Loucy (cell line): ENCODE results near the gene SCN7A.

Source experiments
- H2AFZ ChIP-seq: fragments of 200-600 bp; sonication (generic); 2 replicates; pipeline ENCODE4 v1.6.0; 2016; ENCODE audit warnings: antibody characterized with exemption, mild to moderate bottlenecking, low read length, moderate library complexity
- H3F3A ChIP-seq: fragments of 200-600 bp; 2 replicates; pipeline ENCODE4 v1.6.0; 2016; ENCODE audit warnings: antibody characterized with exemption, low read depth, mild to moderate bottlenecking
- H3K27me3 ChIP-seq: fragments of 200-600 bp; sonication (generic); 2 replicates; pipeline ENCODE4 v1.6.1; 2014; ENCODE audit warnings: low read length, mild to moderate bottlenecking; ENCODE audit not compliant: insufficient read depth, poor library complexity, severe bottlenecking
- H3K36me3 ChIP-seq: fragments of 200-600 bp; sonication (generic); 2 replicates; pipeline ENCODE4 v1.6.1; 2016; ENCODE audit warnings: low read length; ENCODE audit not compliant: insufficient read depth
- H3K4me1 ChIP-seq: fragments of 200-600 bp; sonication (generic); 2 replicates; pipeline ENCODE4 v1.5.1; 2014; ENCODE audit warnings: low read length, mild to moderate bottlenecking; ENCODE audit not compliant: insufficient read depth, poor library complexity, severe bottlenecking
- H3K4me2 ChIP-seq: fragments of 200-600 bp; sonication (generic); 2 replicates; pipeline ENCODE4 v1.6.0; 2014; ENCODE audit warnings: antibody characterized with exemption, low read length, low read depth, mild to moderate bottlenecking; ENCODE audit not compliant: poor library complexity, severe bottlenecking
- H3K4me3 ChIP-seq: fragments of 200-600 bp; sonication (generic); 2 replicates; pipeline ENCODE4 v1.5.1; 2014; ENCODE audit warnings: low read length, mild to moderate bottlenecking, mixed read lengths; ENCODE audit not compliant: poor library complexity, severe bottlenecking
- H3K79me2 ChIP-seq: fragments of 200-600 bp; sonication (generic); 2 replicates; pipeline ENCODE4 v1.6.1; 2014; ENCODE audit warnings: low read length; ENCODE audit not compliant: insufficient read depth
- H3K9ac ChIP-seq: fragments of 200-600 bp; sonication (generic); 2 replicates; pipeline ENCODE4 v1.6.0; 2014; ENCODE audit warnings: mild to moderate bottlenecking, low read depth, low read length, moderate library complexity; ENCODE audit not compliant: poor library complexity, severe bottlenecking
- H3K9me2 ChIP-seq: fragments of 200-600 bp; sonication (generic); replicated peaks from 2 replicates; pipeline ENCODE4 v1.6.1; 2016; ENCODE audit warnings: low read depth, low read length, mixed read lengths
- H3K9me3 ChIP-seq: fragments of 200-600 bp; sonication (generic); 2 replicates; pipeline ENCODE4 v1.6.1; 2014; ENCODE audit warnings: mild to moderate bottlenecking, antibody characterized with exemption, low read length, low read depth; ENCODE audit not compliant: insufficient read depth
- H4K20me1 ChIP-seq: fragments of 200-600 bp; sonication (generic); 2 replicates; pipeline ENCODE4 v1.6.0; 2014; ENCODE audit warnings: antibody characterized with exemption, low read length, mild to moderate bottlenecking; ENCODE audit not compliant: insufficient read depth, poor library complexity, severe bottlenecking
- EZH2phosphoT487 ChIP-seq: fragments of 200-600 bp; IDR thresholded peaks from 2 replicates; pipeline ENCODE4 v1.6.1; 2018; ENCODE audit warnings: antibody characterized with exemption, mild to moderate bottlenecking, moderate library complexity, borderline replicate concordance
- TF ChIP-seq, protein P1 (sequence below): fragments of 200-600 bp; sonication (generic); conservative IDR thresholded peaks from 2 replicates; pipeline ENCODE4 v1.5.1; 2014; ENCODE audit warnings: mild to moderate bottlenecking, antibody characterized with exemption, low read length

Gene SCN7A

DNA sequence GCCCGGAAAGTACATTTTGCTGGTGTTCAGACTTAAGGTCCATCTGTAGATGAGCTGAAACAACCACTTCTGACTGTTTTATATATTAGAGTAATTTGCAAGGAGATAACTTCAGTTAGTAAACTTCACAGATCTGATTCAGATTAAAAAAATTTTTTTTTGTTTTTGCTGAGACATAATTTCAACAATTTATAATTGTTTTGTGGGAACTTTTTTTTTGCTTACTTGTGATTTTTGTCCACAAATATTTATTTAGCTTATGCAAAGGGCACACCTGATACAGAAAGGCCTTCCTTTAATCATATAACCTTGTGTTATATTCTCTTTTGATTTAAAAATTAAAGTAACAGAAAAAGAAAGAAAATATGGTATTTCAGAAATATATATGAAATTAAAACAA is 108.7 kb downstream of the SCN7A start:
- Histone ChIP-seq H3K27me3 (no peaks in the 10 kb centered on the region), H3K9ac (no peak overlapping the region), H3K36me3 (no peaks in the 10 kb centered on the region), H3K4me2 (no peak overlapping the region), H3F3A (no peaks in the 10 kb centered on the region), H3K79me2 (no peaks in the 10 kb centered on the region), H3K9me2 (no peaks in the 10 kb centered on the region), H2AFZ (no peak overlapping the region), H3K9me3 (no peaks in the 10 kb centered on the region), H3K4me3 (no peak overlapping the region), H4K20me1 (no peaks in the 10 kb centered on the region), H3K4me1 (no peaks in the 10 kb centered on the region)
- no peak for TF ChIP-seq EZH2phosphoT487
- TF ChIP-seq, protein P1, sequence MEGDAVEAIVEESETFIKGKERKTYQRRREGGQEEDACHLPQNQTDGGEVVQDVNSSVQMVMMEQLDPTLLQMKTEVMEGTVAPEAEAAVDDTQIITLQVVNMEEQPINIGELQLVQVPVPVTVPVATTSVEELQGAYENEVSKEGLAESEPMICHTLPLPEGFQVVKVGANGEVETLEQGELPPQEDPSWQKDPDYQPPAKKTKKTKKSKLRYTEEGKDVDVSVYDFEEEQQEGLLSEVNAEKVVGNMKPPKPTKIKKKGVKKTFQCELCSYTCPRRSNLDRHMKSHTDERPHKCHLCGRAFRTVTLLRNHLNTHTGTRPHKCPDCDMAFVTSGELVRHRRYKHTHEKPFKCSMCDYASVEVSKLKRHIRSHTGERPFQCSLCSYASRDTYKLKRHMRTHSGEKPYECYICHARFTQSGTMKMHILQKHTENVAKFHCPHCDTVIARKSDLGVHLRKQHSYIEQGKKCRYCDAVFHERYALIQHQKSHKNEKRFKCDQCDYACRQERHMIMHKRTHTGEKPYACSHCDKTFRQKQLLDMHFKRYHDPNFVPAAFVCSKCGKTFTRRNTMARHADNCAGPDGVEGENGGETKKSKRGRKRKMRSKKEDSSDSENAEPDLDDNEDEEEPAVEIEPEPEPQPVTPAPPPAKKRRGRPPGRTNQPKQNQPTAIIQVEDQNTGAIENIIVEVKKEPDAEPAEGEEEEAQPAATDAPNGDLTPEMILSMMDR, result no peak

- Histone ChIP-seq H3K9me2 (no peaks in the 10 kb centered on the region), H3K4me2 (no peak overlapping the region), H3K9me3 (no peaks in the 10 kb centered on the region), H4K20me1 (no peaks in the 10 kb centered on the region), H3F3A (no peaks in the 10 kb centered on the region), H3K79me2 (no peaks in the 10 kb centered on the region), H3K36me3 (no peaks in the 10 kb centered on the region), H3K27me3 (no peaks in the 10 kb centered on the region), H3K4me3 (no peak overlapping the region), H3K4me1 (no peaks in the 10 kb centered on the region), H2AFZ (no peak overlapping the region), H3K9ac (no peak overlapping the region)
- TF ChIP-seq, protein P1, result peak; percentile 63
- no peak for TF ChIP-seq EZH2phosphoT487
Observed at GRCh38 chr2:166384774-166385173, 109.3 kb downstream of the SCN7A start.

GRCh38 chr2:166382448-166382847 is 111.6 kb downstream of the SCN7A start:
- Histone ChIP-seq H4K20me1 (no peaks in the 10 kb centered on the region), H3K4me2 (no peak overlapping the region), H2AFZ (no peak overlapping the region; the same call in 1 of the 2 replicates), H3K4me1 (no peaks in the 10 kb centered on the region), H3F3A (no peaks in the 10 kb centered on the region), H3K9me2 (no peaks in the 10 kb centered on the region), H3K79me2 (no peaks in the 10 kb centered on the region), H3K27me3 (no peaks in the 10 kb centered on the region), H3K9me3 (no peaks in the 10 kb centered on the region), H3K9ac (no peak overlapping the region), H3K36me3 (no peaks in the 10 kb centered on the region), H3K4me3 (no peak overlapping the region)
- no peak for TF ChIP-seq EZH2phosphoT487
- TF ChIP-seq, protein P1, result no peak
